Right cardiac atrium (tissue), 5 donors: ENCODE data around the gene TPP2. TPM values are rescaled to one million over a fixed set of nuclear protein-coding genes. Genes with fewer than 3 reads are reported as not detected.

Source experiments
- ATAC-seq, 2 donors: fragments of 200-7000 bp; cut with Tn5 transposase; one replicate each; pipeline versions ENCODE4 v1.8.0 to v1.9.1; 2020; ENCODE audit warnings: moderate library complexity in 2 of 2, mild to moderate bottlenecking in 1 of 2
- DNase-seq, 3 donors: peaks; one replicate each; pipeline ENCODE4 v3.0.0-alpha.2; 2020
- H3K27ac ChIP-seq: one replicate; pipeline ENCODE4 v1.5.1; 2013; ENCODE audit warnings: mild to moderate bottlenecking, low read length, control low read depth, moderate library complexity
- H3K27me3 ChIP-seq: one replicate; pipeline ENCODE4 v1.6.1; 2013; ENCODE audit not compliant: control insufficient read depth, insufficient read depth
- H3K4me1 ChIP-seq: one replicate; pipeline ENCODE4 v1.6.1; 2013; ENCODE audit warnings: low read length; ENCODE audit not compliant: control insufficient read depth, insufficient read depth
- H3K4me3 ChIP-seq: one replicate; pipeline ENCODE4 v1.5.1; 2013; ENCODE audit warnings: low read length, control low read depth
- H3K9me3 ChIP-seq: one replicate; pipeline ENCODE4 v1.6.1; 2013; ENCODE audit warnings: low read length; ENCODE audit not compliant: control insufficient read depth
- WGBS: extraction: QIAGEN DNeasy Blood & Tissue Kit; methylation state at CpG from one replicate; pipeline ENCODE4 v1.1.7; 2013; 5-methylcytosine and 5-hydroxymethylcytosine counted together
- intact Hi-C, 4 donors: fragments of 100-400 bp; cut with DNase I; formaldehyde crosslinking; loops; one replicate each; pipeline versions ENCODE4 v1.11.0 to v1.14.0; 2022 to 2023
- polyA plus RNA-seq: library from polyadenylated mRNA; stranded (reverse); fragments of 200-250 nt; gene quantifications from one replicate; pipeline ENCODE4 v1.2.3, GENCODE V29; 2013
- total RNA-seq, 4 donors: library from RNA; stranded (reverse); fragmentation: NEBNext Ultra II Directional; extraction: Animal tissue kit (Norgen Biotek cat#: 25700); gene quantifications; one replicate each; pipeline ENCODE4 v1.2.1, GENCODE V29; 2021
- donor health status: healthy with polysubstance abuse.
- donor health status: DM: no; HTN: yes; CAD: no.
- donor health status: DM: no; HTN: no; CAD: no.
- donor health status: DM: no; HTN: yes; CAD: no; lungs with severe emphysema.
- donor health status: DM: yes; HTN: yes; CAD: no.

The TPP2 gene
- total and polyA plus RNA-seq, 5 donors, result 22.4 to 35.1 (median 32.2) TPM

- Histone ChIP-seq H3K4me1 (no peaks in the 10 kb centered on the region), H3K27me3 (no peaks in the 10 kb centered on the region), H3K27ac (no peak overlapping the region), H3K4me3 (no peak overlapping the region), H3K9me3 (no peaks in the 10 kb centered on the region)
- WGBS, result 60% methylated on average over 4 of the region's 4 CpGs
- intact Hi-C loops, result no loop called here
- no peak for DNase-seq
- no peak for ATAC-seq
Measured at GRCh38 chr13:102680133-102680717, 83.4 kb downstream of the TPP2 start.

GRCh38 chr13:102680842-102681740 lies 84.3 kb downstream of the TPP2 start:
- Histone ChIP-seq H3K9me3 (no peaks in the 10 kb centered on the region), H3K27ac (no peak overlapping the region), H3K27me3 (no peaks in the 10 kb centered on the region), H3K4me1 (no peaks in the 10 kb centered on the region), H3K4me3 (no peak overlapping the region)
- ATAC-seq, result peak in 1 of 2 donors; percentile 16
- intact Hi-C loops, result no loop called here
- no peak for DNase-seq
- WGBS, result 75% methylated on average over 5 of the region's 5 CpGs

GRCh38 chr13:102682211-102682610 lies 85.4 kb downstream of the TPP2 start:
- Histone ChIP-seq H3K27me3 (no peaks in the 10 kb centered on the region), H3K4me3 (no peak overlapping the region), H3K27ac (no peak overlapping the region), H3K4me1 (no peaks in the 10 kb centered on the region), H3K9me3 (no peaks in the 10 kb centered on the region)
- 62% methylated on average over 4 of the region's 4 CpGs for WGBS
- DNase-seq (no peak), ATAC-seq (no peak)
- intact Hi-C loops, result no loop called here

- no peak for ATAC-seq
- Histone ChIP-seq H3K27me3 (no peaks in the 10 kb centered on the region), H3K4me1 (no peaks in the 10 kb centered on the region), H3K9me3 (no peaks in the 10 kb centered on the region), H3K4me3 (no peak overlapping the region), H3K27ac (no peak overlapping the region)
- 68% methylated on average over 3 of the region's 3 CpGs for WGBS
- no peak for DNase-seq
- intact Hi-C loops, result no loop called here
Measured at GRCh38 chr13:102682727-102683126, 85.9 kb downstream of the TPP2 start.

GRCh38 chr13:102683637-102684036 lies 86.9 kb downstream of the TPP2 start:
- intact Hi-C loops, result no loop called here
- 59% methylated on average over 2 of the region's 2 CpGs for WGBS
- Histone ChIP-seq H3K4me1 (no peaks in the 10 kb centered on the region), H3K27ac (no peak overlapping the region), H3K9me3 (no peaks in the 10 kb centered on the region), H3K4me3 (no peak overlapping the region), H3K27me3 (no peaks in the 10 kb centered on the region)
- no peak for DNase-seq
- ATAC-seq, result no peak

DNA sequence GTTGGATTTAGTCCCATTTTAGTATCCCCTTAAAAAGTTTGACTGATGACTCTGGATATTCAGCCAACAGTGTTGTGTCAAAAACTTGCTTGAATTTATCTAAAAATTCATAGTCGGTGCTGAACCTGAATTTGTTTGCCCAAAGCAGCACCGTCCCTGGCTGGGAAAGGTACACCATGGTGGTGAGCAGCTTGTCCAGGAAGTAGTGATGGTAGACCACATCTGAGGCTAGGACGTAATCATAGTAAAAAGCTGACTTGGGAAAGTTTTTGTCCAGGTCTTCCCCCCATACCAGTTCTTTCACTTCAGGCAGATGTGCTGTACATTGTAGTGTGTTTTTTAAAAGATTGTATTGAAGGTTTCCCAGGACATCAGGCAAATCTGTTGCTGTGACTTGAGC lies 89.2 kb downstream of the TPP2 start:
- intact Hi-C loops, result no loop called here
- H3K4me1 ChIP-seq, result no peaks in the 10 kb centered on the region
- DNase-seq (no peak), ATAC-seq (no peak)
- WGBS, result 80% methylated on average over 3 of the region's 3 CpGs
- no peaks in the 10 kb centered on the region for H3K9me3 ChIP-seq
- no peak overlapping the region for H3K27ac ChIP-seq
- H3K4me3 ChIP-seq, result no peak overlapping the region
- H3K27me3 ChIP-seq, result no peaks in the 10 kb centered on the region

- Histone ChIP-seq H3K9me3 (no peaks in the 10 kb centered on the region), H3K4me3 (no peak overlapping the region), H3K27me3 (no peaks in the 10 kb centered on the region), H3K4me1 (no peaks in the 10 kb centered on the region), H3K27ac (no peak overlapping the region)
- no peak for DNase-seq
- WGBS, result 81% methylated on average over 7 of the region's 7 CpGs
- no peak for ATAC-seq
- intact Hi-C loops, result no loop called here
Measured at GRCh38 chr13:102687520-102687919, 90.7 kb downstream of the TPP2 start.

GRCh38 chr13:102688306-102688973 lies 91.7 kb downstream of the TPP2 start:
- Histone ChIP-seq H3K4me3 (no peak overlapping the region), H3K27ac (no peak overlapping the region), H3K9me3 (no peaks in the 10 kb centered on the region), H3K4me1 (no peaks in the 10 kb centered on the region), H3K27me3 (no peaks in the 10 kb centered on the region)
- DNase-seq (no peak), ATAC-seq (no peak)
- WGBS, result 59% methylated on average over 13 of the region's 13 CpGs
- intact Hi-C loops, result no loop called here

DNA sequence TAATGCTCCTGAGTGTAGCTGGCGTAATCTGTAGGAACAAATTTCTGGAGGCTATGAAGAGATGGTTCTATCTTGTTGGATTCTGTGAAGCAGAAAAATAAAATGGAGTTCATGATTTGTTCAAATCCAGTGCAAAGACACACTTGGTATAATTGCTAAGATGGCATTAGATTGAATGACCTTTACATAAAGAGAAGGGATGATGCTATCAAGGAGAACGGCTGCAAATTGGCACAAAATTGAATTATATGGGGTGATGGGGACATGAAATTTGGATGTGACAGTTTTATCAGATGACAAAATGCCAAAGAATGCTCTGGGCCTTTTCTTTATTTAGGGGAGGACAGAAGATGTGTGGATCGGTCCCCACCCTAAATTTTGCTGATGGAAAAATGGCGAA lies 94.1 kb downstream of the TPP2 start:
- Histone ChIP-seq H3K27me3 (no peaks in the 10 kb centered on the region), H3K4me1 (no peaks in the 10 kb centered on the region), H3K9me3 (no peaks in the 10 kb centered on the region), H3K27ac (no peak overlapping the region), H3K4me3 (no peak overlapping the region)
- 86% methylated on average over 4 of the region's 4 CpGs for WGBS
- DNase-seq, result no peak
- ATAC-seq, result no peak
- intact Hi-C loops, result no loop called here

- Histone ChIP-seq H3K4me1 (no peaks in the 10 kb centered on the region), H3K4me3 (no peak overlapping the region), H3K27ac (no peak overlapping the region), H3K27me3 (no peaks in the 10 kb centered on the region), H3K9me3 (no peaks in the 10 kb centered on the region)
- 79% methylated on average over 2 of the region's 2 CpGs for WGBS
- ATAC-seq (no peak), DNase-seq (no peak)
- intact Hi-C loops, result no loop called here
Measured at GRCh38 chr13:102692491-102692826, 95.7 kb downstream of the TPP2 start.

DNA sequence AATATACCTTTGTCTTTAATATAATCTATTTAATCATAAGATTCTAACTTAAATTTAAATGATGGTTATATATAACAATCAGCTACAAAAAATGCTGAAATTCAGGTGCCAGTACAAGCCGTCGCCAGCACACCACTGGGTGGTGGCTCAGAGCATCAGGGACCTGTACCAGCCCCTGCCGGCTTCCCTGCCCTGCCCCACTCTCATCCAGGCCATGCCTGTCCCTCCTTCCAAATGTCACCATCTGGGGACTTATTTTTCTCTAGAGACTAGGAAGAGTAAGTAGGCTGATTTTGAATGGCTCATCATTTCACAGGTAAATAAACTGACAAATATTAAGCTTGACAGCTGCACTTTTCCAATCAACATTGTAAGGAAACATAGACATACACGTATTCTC lies 96.5 kb downstream of the TPP2 start:
- no peak for DNase-seq
- no peak overlapping the region for H3K4me3 ChIP-seq

More for the DNA sequence above, 96.5 kb downstream of the TPP2 start:
- no peak overlapping the region for H3K27ac ChIP-seq
- H3K4me1 ChIP-seq, result no peaks in the 10 kb centered on the region
- no peaks in the 10 kb centered on the region for H3K9me3 ChIP-seq
- 87% methylated on average over 4 of the region's 4 CpGs for WGBS
- no peaks in the 10 kb centered on the region for H3K27me3 ChIP-seq
- no peak for ATAC-seq
- intact Hi-C loops, result no loop called here
